HG03175 (cell line): Measurements from ENCODE around the gene USP31.

Source experiments
- ATAC-seq: cut with Tn5 transposase; IDR thresholded peaks from one replicate; pipeline ENCODE4 v1.9.1; 2021; ENCODE audit warnings: mild to moderate bottlenecking, moderate library complexity; ENCODE audit not compliant: unreplicated experiment

The USP31 gene

GRCh38 chr16:23132775-23133463 is 16.3 kb downstream of the USP31 start:
- no peak for ATAC-seq

- no peak for ATAC-seq
Measured at GRCh38 chr16:23131931-23132621, 17.2 kb downstream of the USP31 start.

- ATAC-seq, result no peak
Measured at GRCh38 chr16:23131436-23131835, 17.8 kb downstream of the USP31 start.

- no peak for ATAC-seq
Measured at GRCh38 chr16:23131036-23131435, 18.2 kb downstream of the USP31 start.

GRCh38 chr16:23129686-23130085 is 19.6 kb downstream of the USP31 start:
- no peak for ATAC-seq

GRCh38 chr16:23128056-23128455 is 21.2 kb downstream of the USP31 start:
- ATAC-seq, result no peak

- no peak for ATAC-seq
Measured at GRCh38 chr16:23125277-23125676, 24.0 kb downstream of the USP31 start.

GRCh38 chr16:23124315-23124714 is 24.9 kb downstream of the USP31 start:
- ATAC-seq, result no peak

- ATAC-seq, result no peak
Measured at GRCh38 chr16:23122144-23122543, 27.1 kb downstream of the USP31 start.

GRCh38 chr16:23121024-23121423 is 28.2 kb downstream of the USP31 start:
- no peak for ATAC-seq

GRCh38 chr16:23120562-23120961 is 28.7 kb downstream of the USP31 start:
- ATAC-seq, result no peak

GRCh38 chr16:23119570-23119969 is 29.7 kb downstream of the USP31 start:
- no peak for ATAC-seq

- no peak for ATAC-seq
Measured at GRCh38 chr16:23114131-23114904, 34.9 kb downstream of the USP31 start.

- ATAC-seq, result no peak
Measured at GRCh38 chr16:23113185-23113584, 36.1 kb downstream of the USP31 start.

- no peak for ATAC-seq
Measured at GRCh38 chr16:23110257-23110899, 38.9 kb downstream of the USP31 start.

GRCh38 chr16:23107936-23108335 is 41.3 kb downstream of the USP31 start:
- no peak for ATAC-seq

GRCh38 chr16:23107117-23107516 is 42.1 kb downstream of the USP31 start:
- ATAC-seq, result no peak

- no peak for ATAC-seq
Measured at GRCh38 chr16:23105309-23105708, 43.9 kb downstream of the USP31 start.

- ATAC-seq, result no peak
Measured at GRCh38 chr16:23104032-23104955, 45.0 kb downstream of the USP31 start.

GRCh38 chr16:23103603-23104002 is 45.6 kb downstream of the USP31 start:
- ATAC-seq, result no peak
